ENCODE results near the gene POU6F2.
"Not testable (repeated sequence)": the region's sequence is repeated elsewhere in the genome, so short reads cannot be mapped to it uniquely, and the experiment has no call there.

The POU6F2 gene

DNA sequence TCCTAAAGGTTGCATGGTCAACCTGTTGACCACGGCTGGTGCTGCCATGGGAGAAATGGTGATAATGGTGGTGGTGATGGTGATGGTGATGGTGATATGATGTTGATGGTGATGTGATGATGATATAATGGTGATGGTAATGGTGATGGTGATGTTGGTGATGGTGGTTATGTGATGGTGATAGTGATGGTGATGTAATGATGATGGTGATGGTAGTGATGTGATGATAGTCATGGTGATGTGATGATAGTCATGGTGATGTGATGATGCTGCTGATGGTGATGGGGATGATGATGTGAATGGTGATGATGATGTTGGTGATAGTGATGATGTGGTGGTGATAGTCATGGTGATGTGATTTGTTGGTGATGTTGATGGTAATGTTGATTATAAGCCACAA lies 23.9 kb downstream of the POU6F2 start:
- DNase-seq: no peak

DNA sequence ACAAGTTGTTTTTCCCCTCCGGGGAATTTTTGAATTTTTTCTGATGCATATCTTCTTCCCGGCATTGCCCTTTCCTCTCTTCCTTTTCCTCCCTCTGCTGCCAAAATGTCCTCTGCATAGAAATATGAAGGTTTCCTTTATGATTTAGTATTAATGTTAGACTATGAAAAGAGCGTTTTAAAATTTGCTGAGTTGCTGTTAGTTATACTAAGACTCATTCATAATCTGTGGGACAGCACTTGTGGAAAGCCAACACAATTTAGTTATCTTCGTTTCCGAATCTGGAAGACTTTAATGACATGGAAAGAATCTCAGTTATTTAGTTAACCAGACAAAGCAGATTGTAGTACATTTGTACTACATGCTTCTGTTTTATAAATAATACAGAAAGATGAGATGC lies 25.0 kb downstream of the POU6F2 start:
- no peak for DNase-seq

DNA sequence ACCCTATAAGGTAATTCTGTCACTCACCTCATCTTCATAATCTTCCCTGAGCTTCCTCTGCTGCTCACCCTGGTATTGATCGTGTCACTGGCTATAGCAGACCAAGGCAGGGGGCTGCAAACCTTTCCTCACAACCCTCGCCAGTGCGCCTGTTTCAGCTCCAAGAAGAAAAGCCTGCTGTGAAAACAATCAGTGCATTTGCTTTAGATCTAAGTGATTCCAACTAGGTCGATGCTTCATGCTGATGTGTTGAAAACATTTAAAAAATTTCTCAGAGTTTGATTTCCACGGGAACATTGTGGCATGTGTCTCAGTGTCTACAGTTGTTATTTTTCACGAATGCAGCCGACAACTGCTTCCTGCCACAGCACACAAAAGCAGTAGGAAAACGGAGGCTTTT lies 27.3 kb downstream of the POU6F2 start:
- no peak for DNase-seq

DNA sequence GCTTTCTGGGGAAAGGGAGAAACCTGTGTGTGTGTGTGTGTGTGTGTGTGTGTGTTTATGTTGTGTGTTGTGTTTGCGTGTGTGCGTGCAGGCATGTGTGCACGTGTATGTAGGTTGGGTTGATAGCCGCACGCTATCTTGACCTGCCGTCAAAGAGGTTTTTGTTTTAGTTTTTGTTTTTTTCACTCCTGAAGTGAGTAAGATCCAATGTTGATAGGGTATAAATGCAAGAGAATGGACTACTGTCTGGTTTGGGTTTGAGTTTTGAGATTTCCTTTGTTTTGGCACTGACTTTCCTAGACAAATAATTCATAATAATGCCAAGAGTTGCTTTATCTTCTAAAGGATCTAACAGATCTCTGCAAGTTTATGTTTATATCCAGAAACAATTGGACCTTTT lies 27.8 kb downstream of the POU6F2 start:
- DNase-seq: no peak

DNA sequence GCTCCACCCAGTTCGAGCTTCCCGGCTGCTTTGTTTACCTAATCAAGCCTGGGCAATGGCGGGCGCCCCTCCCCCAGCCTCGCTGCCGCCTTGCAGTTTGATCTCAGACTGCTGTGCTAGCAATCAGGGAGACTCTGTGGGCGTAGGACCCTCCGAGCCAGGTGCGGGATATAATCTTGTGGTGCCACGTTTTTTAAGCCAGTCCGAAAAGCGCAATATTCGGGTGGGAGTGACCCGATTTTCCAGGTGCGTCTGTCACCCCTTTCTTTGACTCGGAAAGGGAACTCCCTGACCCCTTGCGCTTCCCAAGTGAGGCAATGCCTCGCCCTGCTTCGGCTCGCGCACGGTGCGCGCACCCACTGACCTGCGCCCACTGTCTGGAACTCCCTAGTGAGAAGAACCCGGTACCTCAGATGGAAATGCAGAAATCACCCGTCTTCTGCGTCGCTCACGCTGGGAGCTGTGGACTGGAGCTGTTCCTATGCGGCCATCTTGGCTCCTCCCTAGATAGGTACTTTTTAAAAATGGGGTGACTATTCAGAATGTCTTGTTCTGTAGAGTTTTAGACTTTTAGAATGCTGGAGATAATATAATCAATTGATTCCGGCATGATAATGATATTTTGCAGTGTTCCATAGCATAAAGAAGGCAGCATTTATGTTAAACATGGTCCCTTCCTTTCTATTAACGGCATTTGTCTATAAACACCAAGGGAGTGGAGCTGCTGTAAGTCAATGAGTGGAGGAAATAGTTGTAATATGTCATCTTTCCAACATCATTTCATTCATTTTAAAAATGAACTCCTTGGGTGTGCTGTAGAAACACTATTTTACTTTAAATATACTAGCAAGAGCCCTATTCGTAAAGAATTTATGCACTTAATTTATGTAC lies 35.6 kb downstream of the POU6F2 start:
- DNase-seq: not testable (repeated sequence)

DNA sequence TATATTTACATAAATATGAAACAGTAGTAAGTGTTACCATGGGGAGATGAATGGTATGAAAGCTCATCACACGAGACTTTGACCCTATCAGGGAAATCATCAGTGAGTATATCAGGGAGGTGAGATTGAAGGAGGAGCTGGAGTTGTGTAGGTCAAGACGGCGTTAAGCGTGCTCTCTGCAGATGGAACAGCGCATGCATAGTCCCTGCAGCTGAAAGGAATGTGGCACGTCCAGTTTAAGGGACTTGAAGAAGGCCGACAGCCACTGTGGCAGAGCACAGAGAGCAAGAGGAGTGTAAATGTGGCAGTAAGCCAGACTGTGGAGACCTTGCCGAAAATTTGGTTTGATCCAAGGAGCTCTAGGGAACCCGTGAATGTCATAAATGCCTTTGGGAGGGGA lies 38.9 kb downstream of the POU6F2 start:
- no peak for DNase-seq

DNA sequence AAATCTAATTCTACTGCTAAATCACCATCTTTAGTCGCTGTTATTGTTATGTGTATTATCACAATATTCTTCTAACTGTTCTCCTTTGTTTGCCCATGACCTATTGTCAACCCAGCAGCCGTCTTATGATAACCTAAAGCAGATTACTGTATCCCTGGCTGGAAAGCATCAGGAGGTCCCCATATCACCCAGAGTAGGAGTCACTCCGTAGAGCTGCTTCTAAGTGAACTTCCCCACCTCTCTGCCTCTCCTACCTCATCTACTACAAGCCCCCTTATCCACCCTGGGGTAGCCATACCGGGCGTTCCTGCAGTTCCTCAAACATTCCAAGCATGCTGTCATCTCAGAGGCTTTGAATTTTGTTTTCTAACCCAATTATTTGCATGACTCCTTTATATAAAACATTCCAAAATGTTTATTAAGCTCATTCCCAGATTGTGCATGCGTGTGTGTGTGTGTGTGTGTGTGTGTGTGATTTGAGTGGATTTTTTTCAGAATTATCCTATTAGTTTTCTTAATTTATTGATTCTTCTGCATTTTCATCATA lies 39.7 kb downstream of the POU6F2 start:
- DNase-seq: no peak

DNA sequence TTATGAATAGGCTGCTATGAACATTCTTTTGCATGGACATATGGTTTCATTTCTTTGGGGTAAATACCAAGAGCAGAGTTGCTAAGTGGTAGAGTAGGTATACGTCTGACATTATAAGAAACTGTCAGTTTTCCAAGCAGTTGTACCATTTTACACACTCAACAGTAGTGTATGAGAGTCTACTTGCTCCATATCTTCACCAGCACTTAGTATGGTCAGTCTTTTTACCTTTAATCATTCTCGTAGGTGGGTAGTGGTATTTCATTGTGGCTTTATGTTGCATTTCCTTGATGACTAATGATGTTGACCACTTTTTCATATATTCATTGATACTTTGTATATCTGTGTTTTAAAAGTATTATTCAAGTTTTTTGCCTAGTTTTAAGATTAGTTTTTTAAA lies 45.1 kb downstream of the POU6F2 start:
- no peak for DNase-seq

DNA sequence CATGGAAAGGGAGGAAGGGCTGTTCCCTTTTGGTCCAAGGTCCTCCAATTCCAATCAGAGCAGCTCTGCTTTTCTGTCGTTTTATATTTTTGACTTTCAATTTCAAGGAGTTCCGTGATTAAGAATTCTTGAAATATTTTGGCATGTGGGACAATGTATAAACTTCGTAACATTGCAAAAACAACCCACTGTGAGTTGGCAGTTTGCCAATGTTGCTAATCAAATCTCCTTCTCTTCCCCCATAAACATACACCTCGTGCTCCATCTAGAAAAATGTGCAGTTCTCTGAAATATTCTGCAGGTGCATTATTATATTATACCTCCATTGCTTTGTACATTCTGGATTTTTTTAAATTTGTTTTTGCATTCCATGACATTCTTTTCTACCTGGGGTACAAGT lies 49.8 kb downstream of the POU6F2 start:
- DNase-seq: no peak

DNA sequence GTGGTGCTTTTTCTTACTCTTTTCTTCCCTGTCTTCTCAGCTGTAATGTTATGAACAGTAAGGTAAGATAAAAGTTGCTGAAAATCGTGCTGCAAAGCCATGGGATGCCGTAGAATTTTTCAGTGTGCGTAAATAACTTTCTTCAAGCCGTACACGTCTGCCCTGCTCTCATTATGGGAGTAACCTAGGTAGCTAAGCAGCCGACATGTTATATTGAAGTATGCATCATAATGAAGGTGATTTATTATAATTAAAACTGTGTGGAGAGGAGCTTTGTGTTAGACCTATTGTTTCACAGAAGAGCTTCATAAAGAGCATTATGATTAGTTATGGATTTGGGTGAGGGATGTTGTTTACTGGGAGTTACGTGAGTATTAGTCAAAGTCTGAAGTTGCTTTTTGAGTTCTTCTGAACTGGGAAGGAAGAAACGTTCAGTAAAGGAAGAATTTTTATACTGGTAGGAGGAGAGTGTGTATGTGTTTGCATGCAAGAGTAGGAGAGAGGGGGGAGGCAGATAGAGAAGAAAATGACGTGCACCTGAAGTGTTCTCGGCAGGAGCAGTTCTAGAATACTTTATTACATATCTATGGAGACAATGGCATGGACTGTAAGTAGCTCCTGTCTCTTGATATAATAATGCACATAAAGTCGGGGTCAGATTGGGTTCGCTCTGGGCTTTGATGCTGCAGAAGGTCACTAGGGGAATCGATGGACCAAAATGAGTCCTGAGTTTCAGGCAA lies 56.3 kb downstream of the POU6F2 start:
- DNase-seq: no peak

DNA sequence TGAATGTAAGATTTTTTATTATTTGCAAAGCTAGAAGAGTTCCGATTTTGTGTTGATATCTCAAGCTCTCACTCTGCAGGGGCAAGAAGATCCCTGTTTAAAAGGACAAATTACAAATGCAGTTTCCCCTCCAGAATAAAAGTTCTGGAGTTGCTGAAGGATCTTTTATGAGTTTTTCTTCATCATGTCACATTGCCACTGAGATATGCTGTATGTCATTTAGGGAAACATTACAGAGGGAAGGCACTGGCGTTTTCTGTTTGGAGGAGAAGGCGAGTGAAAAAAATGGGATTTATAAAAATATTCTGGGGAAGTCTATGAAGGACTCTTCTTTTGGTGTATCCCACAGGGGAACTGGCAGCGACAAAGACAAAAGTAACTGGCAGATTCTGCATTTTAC lies 57.4 kb downstream of the POU6F2 start:
- DNase-seq: no peak

DNA sequence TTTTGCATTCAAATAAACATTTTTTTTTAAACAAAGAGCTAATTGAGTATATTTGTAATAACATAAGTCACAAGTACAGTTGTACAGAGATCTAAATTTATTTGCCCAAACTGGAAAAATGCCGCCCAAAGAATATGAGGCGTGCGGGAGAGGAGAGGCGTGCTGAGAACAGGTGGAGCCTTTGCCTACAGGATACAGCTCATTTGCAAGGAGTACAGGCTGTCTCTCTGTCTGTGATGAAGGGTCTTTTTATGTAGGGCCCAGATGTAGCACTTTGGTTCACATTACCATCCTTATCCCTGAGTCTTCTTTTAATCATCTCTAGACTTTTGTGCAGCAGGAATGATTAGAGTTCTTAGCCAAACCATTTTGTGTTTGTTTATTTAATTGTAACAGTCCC lies 58.2 kb downstream of the POU6F2 start:
- DNase-seq: no peak

DNA sequence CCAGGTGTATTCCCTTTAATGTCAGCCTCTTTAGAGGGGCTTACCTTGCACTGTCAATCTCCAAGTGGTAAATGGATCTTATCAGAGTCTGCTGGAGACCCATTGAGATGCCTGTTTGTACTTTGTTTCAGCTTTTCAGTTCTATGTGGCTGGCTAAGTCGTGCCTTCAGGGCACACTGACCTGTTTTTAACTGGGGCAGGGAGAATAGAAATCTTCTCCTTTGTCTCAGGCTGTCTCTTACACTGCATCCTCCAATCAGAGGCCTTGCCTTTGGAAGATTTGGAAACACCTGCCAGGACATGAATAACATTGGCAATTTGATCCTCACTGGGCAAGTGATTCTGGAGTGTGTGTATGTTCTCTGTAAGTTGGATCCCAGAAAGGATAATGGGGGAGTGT lies 65.0 kb downstream of the POU6F2 start:
- no peak for DNase-seq

DNA sequence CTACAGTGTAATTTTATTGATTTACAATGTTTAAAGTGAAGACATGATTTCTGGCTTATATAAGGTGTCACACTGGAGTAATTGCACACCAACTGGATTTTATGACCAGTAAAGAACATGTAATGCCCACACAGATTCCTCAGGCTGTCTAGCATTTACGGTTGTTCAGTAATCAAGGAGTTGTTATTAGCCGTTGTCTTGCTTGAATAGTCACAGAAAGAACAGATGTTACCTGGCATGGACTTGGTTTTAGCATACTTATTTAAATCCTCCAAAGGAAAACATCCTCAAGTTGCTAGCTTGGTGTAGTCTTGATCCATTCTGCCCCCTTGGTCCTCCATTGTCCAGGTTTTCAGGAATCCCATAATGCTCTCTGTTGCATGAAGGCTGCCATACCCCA lies 65.8 kb downstream of the POU6F2 start:
- DNase-seq: no peak

DNA sequence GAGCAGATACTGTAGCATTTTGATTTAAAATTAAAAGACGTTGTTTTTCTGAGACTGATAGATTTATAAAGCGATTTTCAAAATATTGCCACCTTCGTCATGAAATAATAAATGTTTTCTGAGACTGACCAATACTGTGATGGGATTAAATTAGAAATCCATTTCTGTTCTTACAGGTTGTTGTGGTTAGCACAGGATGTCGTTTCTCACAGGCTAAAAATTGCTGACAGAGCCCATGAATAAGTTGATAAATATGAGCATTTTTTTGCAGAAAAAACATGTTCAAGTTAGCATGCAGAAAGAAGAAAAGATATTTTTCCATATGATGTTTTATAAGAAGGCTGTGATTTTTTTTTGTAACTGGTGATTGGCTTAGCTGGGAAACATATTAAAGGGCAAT lies 66.8 kb downstream of the POU6F2 start:
- no peak for DNase-seq

DNA sequence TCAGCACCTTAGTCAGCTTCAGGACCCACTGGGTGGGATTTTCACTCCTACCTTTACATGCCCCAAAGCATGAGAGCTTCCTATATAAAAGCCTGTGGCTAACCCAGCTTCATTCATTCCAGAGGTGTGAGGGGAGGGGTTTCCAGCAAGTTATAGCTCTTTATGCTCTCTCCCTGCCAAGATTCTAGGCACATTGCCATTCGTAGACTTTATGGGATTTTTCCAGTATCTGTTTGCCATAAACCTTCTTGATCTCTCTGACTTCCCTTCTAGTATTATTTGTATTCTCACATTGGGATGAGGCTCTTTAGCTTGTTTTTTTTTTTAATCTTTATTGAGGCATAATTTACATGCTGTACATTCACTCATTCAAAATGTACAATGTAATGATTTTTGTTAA lies 67.5 kb downstream of the POU6F2 start:
- DNase-seq: no peak

DNA sequence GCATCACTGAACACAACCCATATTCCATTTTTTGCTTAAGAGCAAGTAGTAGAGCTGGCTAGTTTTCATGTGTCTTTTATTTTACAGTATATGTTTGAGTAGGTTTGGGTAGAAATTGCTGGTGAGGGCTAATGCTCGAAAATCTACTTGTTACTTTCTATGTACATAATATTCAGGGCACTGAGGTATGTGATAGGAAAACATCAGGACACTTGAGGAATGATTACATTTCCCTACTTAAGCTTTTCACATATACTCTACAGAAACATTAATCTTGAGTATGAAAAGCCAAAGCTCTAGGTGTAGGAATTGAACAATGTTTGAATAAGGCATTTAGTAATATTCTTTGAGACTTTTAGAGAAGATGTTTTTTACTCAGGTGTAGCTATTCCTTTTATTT lies 73.6 kb downstream of the POU6F2 start:
- no peak for DNase-seq

DNA sequence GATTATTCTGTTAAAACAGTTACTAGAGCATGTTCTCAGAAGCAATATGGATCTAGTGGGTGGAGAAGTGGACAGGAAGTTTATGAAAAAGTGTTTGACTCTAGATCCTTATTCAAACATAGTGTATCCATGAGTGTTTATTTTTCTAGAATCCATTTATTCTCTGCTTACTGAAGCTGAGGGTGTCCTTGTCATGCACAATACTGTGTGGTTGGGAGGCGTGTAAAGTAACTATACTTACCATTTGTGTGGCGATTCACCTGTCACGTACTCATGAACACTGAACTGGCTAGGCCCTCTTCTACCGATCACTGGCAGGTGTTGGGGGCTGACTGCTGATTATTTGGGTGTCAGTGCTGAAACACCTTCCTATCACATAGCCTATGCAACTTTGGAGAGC lies 74.0 kb downstream of the POU6F2 start:
- no peak for DNase-seq

DNA sequence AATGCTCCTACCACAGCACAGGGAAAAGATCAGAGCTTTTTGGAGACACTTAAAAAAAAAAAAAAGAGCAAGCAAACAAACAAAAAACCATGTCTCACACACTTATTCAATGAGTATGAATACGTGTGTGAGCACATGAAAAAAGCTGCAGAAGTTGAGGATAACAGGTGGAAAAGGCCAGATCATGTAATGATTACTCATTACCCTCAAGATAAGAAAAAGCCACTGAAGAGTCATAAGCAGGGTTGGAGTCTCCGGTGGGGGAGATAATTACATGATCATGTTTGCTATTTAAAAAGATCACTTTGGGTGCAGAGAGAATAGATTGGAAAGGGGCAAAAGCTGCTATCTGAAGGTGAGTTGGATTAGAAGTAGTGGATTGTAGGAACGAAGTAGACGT lies 77.0 kb downstream of the POU6F2 start:
- DNase-seq: no peak

DNA sequence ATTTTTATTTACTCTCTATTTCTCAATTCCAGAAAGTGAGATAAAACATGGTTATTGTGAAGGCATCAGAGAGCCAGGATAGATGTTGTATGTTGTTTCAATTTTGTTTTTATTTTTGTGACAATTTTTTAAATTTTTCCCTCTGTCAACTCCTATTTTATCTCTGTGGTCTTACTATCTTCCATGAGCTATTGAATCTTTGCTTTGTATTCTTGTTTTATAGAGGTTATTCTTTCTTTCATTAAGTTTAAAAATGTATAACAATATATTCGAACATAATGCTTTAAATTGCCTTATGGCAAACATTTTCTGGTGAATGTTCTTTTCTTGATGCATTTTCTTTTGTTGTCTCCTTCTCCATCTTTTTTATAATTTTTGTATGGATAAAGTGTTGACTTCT lies 78.4 kb downstream of the POU6F2 start:
- no peak for DNase-seq

DNA sequence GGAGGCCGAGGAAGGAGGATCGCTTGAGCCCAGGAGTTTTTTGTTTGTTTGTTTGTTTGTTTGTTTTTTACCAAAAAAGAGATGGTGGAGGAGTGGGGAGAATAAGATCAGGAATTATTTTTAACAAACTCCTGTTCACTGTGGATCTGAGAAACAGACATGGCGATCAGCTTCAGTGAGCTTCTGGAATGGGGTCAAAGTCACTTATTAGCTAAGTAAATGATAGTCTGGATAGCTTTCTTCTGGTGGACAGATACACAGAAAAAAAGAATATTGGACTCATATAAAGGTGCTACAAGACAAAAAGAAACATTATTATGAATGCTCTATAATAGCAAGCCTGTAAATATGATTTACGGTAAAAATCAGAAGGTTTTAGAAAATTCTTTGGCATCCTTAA lies 85.1 kb downstream of the POU6F2 start:
- DNase-seq: no peak

DNA sequence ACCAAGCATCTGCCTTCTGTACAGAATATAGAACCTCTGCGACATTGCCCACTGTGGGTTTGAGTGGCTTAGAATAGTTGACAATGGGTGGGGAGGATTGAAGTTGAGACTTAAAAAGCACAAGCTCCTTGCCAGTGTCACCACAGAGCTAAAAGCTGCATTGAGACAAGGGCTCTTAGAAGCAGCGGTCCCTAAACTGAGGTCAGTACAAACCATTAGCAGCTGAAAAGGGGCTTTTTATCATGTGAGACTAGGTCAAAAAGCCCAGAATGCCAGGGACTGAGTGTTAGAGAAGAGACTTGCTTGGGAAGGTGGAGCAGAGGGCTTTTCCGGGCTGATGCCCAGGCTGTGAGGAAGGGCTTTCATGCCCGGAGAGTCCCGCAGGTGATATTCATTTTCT lies 91.3 kb downstream of the POU6F2 start:
- DNase-seq: no peak

DNA sequence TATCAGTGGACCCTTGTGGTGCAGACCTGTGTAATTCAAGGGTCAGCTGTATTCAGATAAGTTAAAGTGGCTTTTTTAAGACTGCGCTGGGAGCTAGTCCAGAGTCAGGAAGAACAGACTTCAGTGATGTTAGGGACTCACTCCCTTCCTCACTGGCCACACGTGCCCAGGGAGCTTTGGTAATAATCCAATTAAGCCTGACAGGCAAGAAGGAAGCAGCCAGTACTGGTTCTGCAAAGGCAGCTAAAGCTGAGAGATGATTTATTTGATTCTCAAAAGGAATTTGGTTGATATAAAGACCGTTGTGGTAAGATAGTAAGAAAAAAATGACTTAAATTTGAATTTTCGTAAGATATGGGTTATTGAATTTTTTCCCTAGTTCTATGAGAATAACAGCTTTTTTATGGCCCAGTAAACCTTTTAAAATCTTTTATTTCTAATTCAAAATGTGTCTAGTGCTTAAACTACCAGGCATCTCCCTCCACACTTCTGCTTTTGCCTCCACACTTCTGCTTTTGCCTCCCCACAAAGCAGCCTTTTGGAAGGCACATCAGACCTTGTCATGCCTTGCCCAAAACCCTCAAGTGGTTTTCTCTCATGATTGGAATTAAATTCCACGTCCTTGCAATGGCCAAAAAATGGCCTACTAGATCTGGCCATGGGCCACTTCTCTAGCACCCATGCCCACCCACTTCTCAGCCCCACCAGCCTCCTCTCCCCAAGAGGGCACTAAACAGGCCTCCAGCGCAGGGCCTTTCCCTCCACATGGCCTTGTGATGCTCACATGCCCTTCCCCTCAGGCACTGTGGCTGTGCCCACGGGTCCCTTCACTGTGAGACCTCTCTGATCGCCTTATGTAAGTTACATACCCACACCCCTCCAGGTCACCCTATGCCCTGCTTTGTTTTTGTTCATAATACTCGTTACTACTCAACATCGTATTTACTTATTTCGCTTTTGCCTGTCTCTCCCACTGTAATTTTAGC lies 92.5 kb downstream of the POU6F2 start:
- no peak for DNase-seq
